ENCODE results near the gene DCST2. TPM values are rescaled to one million over a fixed set of nuclear protein-coding genes. Genes with fewer than 3 reads are reported as not detected.

The DCST2 gene
- total and polyA plus RNA-seq, 9 of the 15 experiments (the other 6 are each of a cell fraction or from before 2014, with no cell fraction given): 0.09 to 0.49 (median 0.11) TPM; not detected in 3

DNA sequence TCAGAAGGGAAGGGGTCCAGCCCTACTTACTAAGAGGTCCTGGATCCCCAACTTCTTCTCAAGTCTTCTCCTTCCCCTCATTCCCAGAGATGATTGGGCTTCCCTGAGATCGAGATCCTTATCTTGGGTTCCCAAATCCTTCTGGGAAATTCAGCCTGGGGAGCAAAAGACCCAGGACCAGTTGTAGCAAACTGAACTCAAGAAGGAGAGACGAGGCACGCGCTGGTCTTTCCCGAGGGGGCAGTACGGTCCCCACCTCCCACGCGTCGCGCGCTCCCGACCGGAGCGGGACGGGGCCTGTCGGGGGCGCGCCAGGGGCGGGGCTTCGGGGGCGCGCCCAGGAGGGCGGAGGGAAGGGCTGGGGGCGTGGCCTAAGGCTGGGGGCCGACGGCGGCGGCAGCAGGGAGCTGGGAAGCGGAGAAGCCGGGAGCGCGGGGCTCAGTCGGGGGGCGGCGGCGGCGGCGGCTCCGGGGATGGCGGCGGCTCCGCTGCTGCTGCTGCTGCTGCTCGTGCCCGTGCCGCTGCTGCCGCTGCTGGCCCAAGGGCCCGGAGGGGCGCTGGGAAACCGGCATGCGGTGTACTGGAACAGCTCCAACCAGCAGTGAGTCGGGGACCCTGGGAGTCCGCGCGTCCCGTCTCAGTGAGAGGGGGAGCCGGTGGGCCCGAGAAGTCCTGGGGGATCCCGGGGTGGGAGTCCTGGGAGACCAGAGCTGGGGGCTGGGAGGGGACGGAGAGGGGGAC is 45.1 kb upstream of the DCST2 start, which contains the start of gene EFNA3 (continued):
- TF ChIP-seq, protein P1, sequence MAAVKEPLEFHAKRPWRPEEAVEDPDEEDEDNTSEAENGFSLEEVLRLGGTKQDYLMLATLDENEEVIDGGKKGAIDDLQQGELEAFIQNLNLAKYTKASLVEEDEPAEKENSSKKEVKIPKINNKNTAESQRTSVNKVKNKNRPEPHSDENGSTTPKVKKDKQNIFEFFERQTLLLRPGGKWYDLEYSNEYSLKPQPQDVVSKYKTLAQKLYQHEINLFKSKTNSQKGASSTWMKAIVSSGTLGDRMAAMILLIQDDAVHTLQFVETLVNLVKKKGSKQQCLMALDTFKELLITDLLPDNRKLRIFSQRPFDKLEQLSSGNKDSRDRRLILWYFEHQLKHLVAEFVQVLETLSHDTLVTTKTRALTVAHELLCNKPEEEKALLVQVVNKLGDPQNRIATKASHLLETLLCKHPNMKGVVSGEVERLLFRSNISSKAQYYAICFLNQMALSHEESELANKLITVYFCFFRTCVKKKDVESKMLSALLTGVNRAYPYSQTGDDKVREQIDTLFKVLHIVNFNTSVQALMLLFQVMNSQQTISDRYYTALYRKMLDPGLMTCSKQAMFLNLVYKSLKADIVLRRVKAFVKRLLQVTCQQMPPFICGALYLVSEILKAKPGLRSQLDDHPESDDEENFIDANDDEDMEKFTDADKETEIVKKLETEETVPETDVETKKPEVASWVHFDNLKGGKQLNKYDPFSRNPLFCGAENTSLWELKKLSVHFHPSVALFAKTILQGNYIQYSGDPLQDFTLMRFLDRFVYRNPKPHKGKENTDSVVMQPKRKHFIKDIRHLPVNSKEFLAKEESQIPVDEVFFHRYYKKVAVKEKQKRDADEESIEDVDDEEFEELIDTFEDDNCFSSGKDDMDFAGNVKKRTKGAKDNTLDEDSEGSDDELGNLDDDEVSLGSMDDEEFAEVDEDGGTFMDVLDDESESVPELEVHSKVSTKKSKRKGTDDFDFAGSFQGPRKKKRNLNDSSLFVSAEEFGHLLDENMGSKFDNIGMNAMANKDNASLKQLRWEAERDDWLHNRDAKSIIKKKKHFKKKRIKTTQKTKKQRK (IDR thresholded peaks at IDR 0.05; ENCODE audit: borderline replicate concordance, low read depth, low read length): no peak
- TF ChIP-seq MECOM (CRISPR knock-in tag; IDR thresholded peaks at IDR 0.05): no peak
- TF ChIP-seq, protein P2, sequence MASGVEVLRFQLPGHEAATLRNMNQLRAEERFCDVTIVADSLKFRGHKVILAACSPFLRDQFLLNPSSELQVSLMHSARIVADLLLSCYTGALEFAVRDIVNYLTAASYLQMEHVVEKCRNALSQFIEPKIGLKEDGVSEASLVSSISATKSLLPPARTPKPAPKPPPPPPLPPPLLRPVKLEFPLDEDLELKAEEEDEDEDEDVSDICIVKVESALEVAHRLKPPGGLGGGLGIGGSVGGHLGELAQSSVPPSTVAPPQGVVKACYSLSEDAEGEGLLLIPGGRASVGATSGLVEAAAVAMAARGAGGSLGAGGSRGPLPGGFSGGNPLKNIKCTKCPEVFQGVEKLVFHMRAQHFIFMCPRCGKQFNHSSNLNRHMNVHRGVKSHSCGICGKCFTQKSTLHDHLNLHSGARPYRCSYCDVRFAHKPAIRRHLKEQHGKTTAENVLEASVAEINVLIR (CRISPR knock-in tag; IDR thresholded peaks at IDR 0.05): no peak
- TF ChIP-seq, protein P3, sequence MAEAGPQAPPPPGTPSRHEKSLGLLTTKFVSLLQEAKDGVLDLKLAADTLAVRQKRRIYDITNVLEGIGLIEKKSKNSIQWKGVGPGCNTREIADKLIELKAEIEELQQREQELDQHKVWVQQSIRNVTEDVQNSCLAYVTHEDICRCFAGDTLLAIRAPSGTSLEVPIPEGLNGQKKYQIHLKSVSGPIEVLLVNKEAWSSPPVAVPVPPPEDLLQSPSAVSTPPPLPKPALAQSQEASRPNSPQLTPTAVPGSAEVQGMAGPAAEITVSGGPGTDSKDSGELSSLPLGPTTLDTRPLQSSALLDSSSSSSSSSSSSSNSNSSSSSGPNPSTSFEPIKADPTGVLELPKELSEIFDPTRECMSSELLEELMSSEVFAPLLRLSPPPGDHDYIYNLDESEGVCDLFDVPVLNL (CRISPR knock-in tag; IDR thresholded peaks at IDR 0.05; ENCODE audit: low read depth): no peak
- TF ChIP-seq USF1 (CRISPR knock-in tag; IDR thresholded peaks at IDR 0.05): no peak
- no peak for TF ChIP-seq SAFB (IDR thresholded peaks at IDR 0.05; ENCODE audit: borderline replicate concordance, low read depth, low read length)
- TF ChIP-seq CTBP1 (IDR thresholded peaks at IDR 0.05; ENCODE audit: borderline replicate concordance): peak; percentile 74
- TF ChIP-seq, protein P4, sequence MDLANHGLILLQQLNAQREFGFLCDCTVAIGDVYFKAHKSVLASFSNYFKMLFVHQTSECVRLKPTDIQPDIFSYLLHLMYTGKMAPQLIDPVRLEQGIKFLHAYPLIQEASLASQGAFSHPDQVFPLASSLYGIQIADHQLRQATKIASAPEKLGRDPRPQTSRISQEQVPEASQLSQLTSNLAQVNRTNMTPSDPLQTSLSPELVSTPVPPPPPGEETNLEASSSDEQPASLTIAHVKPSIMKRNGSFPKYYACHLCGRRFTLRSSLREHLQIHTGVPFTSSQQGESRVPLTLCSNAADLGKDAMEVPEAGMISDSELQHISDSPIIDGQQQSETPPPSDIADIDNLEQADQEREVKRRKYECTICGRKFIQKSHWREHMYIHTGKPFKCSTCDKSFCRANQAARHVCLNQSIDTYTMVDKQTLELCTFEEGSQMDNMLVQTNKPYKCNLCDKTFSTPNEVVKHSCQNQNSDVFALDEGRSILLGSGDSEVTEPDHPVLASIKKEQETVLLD (IDR thresholded peaks at IDR 0.05): no peak
- no peak for TF ChIP-seq DLX4 (CRISPR knock-in tag; IDR thresholded peaks at IDR 0.05)
- TF ChIP-seq ETV6 (IDR thresholded peaks at IDR 0.05; ENCODE audit: borderline replicate concordance in 1 of 2, low read depth in 2 of 2, low read length in 1 of 2): no peak
- TF ChIP-seq ETV6 (CRISPR knock-in tag; IDR thresholded peaks at IDR 0.05; ENCODE audit: borderline replicate concordance): no peak
- no peak for TF ChIP-seq PATZ1 (CRISPR knock-in tag; IDR thresholded peaks at IDR 0.05; ENCODE audit: borderline replicate concordance)
- no peak for TF ChIP-seq NFE2L1 (tag; IDR thresholded peaks at IDR 0.05; ENCODE audit: borderline replicate concordance, low read depth)
- no peak for TF ChIP-seq ZNF408 (CRISPR knock-in tag; IDR thresholded peaks at IDR 0.05; ENCODE audit: low read depth)
- TF ChIP-seq ZNF140 (CRISPR knock-in tag; IDR thresholded peaks at IDR 0.05): no peak
- no peak for TF ChIP-seq HLTF (IDR thresholded peaks at IDR 0.05)

Data from K562 (cell line).